Peyer's patch (tissue), 4 donors: ENCODE results near the gene SSTR3.

Source experiments
- CTCF ChIP-seq, 6 experiments: fragments of 450-650 bp in 4 of 6; fragments of 200-600 bp in 2 of 6; sonication (generic) in 1 of 6; IDR thresholded peaks; one replicate each; pipeline ENCODE4 v1.5.1; 2017 to 2019; ENCODE audit warnings: antibody characterized with exemption in 6 of 6, mild to moderate bottlenecking in 3 of 6, moderate library complexity in 1 of 6
- POLR2A ChIP-seq, 2 donors: fragments of 450-650 bp; IDR thresholded peaks; one replicate each; pipeline ENCODE4 v1.5.1; 2017; ENCODE audit warnings: antibody characterized with exemption in 2 of 2, mild to moderate bottlenecking in 2 of 2, moderate library complexity in 2 of 2

DNA sequence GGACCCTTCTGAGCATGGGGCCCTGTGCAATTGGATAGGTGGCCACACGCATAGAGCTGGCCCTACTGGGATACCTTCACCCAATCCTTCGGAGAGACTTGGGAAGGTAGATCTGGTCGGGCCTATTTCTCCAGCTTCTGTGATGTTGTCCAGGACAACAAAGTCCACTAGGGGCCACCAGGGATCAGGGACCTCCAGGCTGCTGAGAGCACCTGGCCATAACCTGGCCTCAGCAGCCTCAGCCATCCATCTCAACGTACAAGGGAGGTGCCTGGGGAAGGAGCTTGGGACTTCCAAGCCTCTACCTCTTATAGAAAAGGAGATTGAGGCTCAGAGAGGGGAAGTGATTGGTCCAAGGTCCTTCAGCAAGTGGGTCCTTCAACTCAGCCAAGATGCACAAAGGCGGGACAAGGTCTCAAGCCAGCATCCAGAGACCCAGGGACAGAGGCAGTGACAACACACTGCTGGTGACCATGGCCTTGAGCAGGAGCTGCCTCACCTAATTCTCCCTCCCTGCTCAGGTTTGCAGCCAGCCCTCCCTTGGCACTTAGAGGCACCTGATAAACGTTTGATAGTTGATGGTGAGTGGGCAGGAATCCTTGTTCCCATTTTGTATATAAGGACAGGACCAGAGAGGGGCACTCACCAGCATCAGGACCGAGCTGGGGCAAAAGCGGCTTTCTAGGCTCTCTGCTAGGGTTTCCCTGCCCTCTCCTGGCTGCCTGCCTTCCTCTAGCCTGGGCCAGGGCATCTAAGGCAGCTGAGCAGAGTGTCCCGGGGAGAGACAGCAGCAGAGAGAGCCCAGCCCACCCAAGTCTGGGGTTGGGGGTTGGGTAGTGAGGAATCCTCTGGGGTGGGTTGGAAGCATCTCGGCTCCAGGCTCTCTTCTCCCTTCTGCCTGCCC is 27.3 kb upstream of the SSTR3 start:
- TF ChIP-seq POLR2A (IDR thresholded peaks at IDR 0.05) (no peak), CTCF (IDR thresholded peaks at IDR 0.05) (no peak)
